Peyer's patch (tissue), 4 donors: ENCODE results near the gene LINGO3.

Experiments
- CTCF ChIP-seq, 6 experiments: fragments of 450-650 bp in 4 of 6; fragments of 200-600 bp in 2 of 6; sonication (generic) in 1 of 6; IDR thresholded peaks; one replicate each; pipeline ENCODE4 v1.5.1; 2017 to 2019; ENCODE audit warnings: antibody characterized with exemption in 6 of 6, mild to moderate bottlenecking in 3 of 6, moderate library complexity in 1 of 6
- POLR2A ChIP-seq, 2 donors: fragments of 450-650 bp; IDR thresholded peaks; one replicate each; pipeline ENCODE4 v1.5.1; 2017; ENCODE audit warnings: antibody characterized with exemption in 2 of 2, mild to moderate bottlenecking in 2 of 2, moderate library complexity in 2 of 2

GRCh38 chr19:2324220-2324948, 16.4 kb upstream of the LINGO3 start:
- TF ChIP-seq CTCF (IDR thresholded peaks at IDR 0.05) (no peak), POLR2A (IDR thresholded peaks at IDR 0.05) (no peak)
